ENCODE results near the gene TADA2B. TPM values are rescaled to one million over a fixed set of nuclear protein-coding genes. Genes with fewer than 3 reads are reported as not detected.

Gene TADA2B
- total RNA-seq, 1 experiment from 2014 or later = 15.2 TPM

GRCh38 chr4:7013175-7013574 lies 30.0 kb upstream of the TADA2B start:
- TF ChIP-seq CTCF (conservative IDR thresholded peaks at IDR 0.05; ENCODE audit: low read depth, low read length) = no peak
- no peak for TF ChIP-seq EZH2 (IDR thresholded peaks at IDR 0.05; ENCODE audit: borderline replicate concordance, low read depth, low read length, poor library complexity, severe bottlenecking)
- Histone ChIP-seq H3K27ac (ENCODE audit: low read depth, low read length, poor library complexity, severe bottlenecking) (no peak overlapping the region), H3K9me3 (ENCODE audit: low read depth, low read length, poor library complexity, severe bottlenecking) (no peaks in the 10 kb centered on the region), H3K27me3 (replicated peaks; ENCODE audit: insufficient read depth, low read depth, low read length, poor library complexity) (no peaks in the 10 kb centered on the region), H3K4me3 (ENCODE audit: low read depth, low read length, poor library complexity, severe bottlenecking) (no peak overlapping the region), H3K36me3 (ENCODE audit: insufficient read depth, low read length, poor library complexity, severe bottlenecking) (peaks cover 32% of the 10 kb centered on the region), H3K4me1 (ENCODE audit: insufficient read depth, low read length, poor library complexity, severe bottlenecking) (no peaks in the 10 kb centered on the region)
- BruUV-seq (replicated peaks) = no TSS peak
- POLR2A ChIA-PET (ENCODE audit: low non-redundant PET) = no interaction called here
- intact Hi-C loops (cut with micrococcal nuclease; ENCODE audit: unreplicated experiment) = no loop called here
- no peak for DNase-seq (ENCODE audit: low spot score)
- CTCF ChIA-PET = no interaction called here

GRCh38 chr4:7014815-7015214 lies 28.4 kb upstream of the TADA2B start:
- CTCF ChIA-PET = no interaction called here
- intact Hi-C loops (cut with micrococcal nuclease; ENCODE audit: unreplicated experiment) = no loop called here
- H3K4me1 ChIP-seq (ENCODE audit: insufficient read depth, low read length, poor library complexity, severe bottlenecking) = no peaks in the 10 kb centered on the region
- peaks cover 24% of the 10 kb centered on the region for H3K36me3 ChIP-seq (ENCODE audit: insufficient read depth, low read length, poor library complexity, severe bottlenecking)
- H3K9me3 ChIP-seq (ENCODE audit: low read depth, low read length, poor library complexity, severe bottlenecking) = no peaks in the 10 kb centered on the region
- DNase-seq (ENCODE audit: low spot score) = no peak
- no peaks in the 10 kb centered on the region for H3K27me3 ChIP-seq (replicated peaks; ENCODE audit: insufficient read depth, low read depth, low read length, poor library complexity)
- H3K4me3 ChIP-seq (ENCODE audit: low read depth, low read length, poor library complexity, severe bottlenecking) = no peak overlapping the region
- TF ChIP-seq CTCF (conservative IDR thresholded peaks at IDR 0.05; ENCODE audit: low read depth, low read length) = no peak
- no peak for TF ChIP-seq EZH2 (IDR thresholded peaks at IDR 0.05; ENCODE audit: borderline replicate concordance, low read depth, low read length, poor library complexity, severe bottlenecking)
- POLR2A ChIA-PET (ENCODE audit: low non-redundant PET) = no interaction called here
- H3K27ac ChIP-seq (ENCODE audit: low read depth, low read length, poor library complexity, severe bottlenecking) = no peak overlapping the region
- BruUV-seq (replicated peaks) = no TSS peak

GRCh38 chr4:7015383-7016035 lies 27.7 kb upstream of the TADA2B start:
- TF ChIP-seq EZH2 (IDR thresholded peaks at IDR 0.05; ENCODE audit: borderline replicate concordance, low read depth, low read length, poor library complexity, severe bottlenecking) (no peak), CTCF (conservative IDR thresholded peaks at IDR 0.05; ENCODE audit: low read depth, low read length) (no peak)
- no peak overlapping the region for H3K27ac ChIP-seq (ENCODE audit: low read depth, low read length, poor library complexity, severe bottlenecking)
- peaks cover 24% of the 10 kb centered on the region for H3K36me3 ChIP-seq (ENCODE audit: insufficient read depth, low read length, poor library complexity, severe bottlenecking)
- H3K4me3 ChIP-seq (ENCODE audit: low read depth, low read length, poor library complexity, severe bottlenecking) = no peak overlapping the region
- ChIA-PET POLR2A (ENCODE audit: low non-redundant PET) (no interaction called here), CTCF (no interaction called here)
- H3K4me1 ChIP-seq (ENCODE audit: insufficient read depth, low read length, poor library complexity, severe bottlenecking) = no peaks in the 10 kb centered on the region
- intact Hi-C loops (cut with micrococcal nuclease; ENCODE audit: unreplicated experiment) = no loop called here
- no peaks in the 10 kb centered on the region for H3K9me3 ChIP-seq (ENCODE audit: low read depth, low read length, poor library complexity, severe bottlenecking)
- H3K27me3 ChIP-seq (replicated peaks; ENCODE audit: insufficient read depth, low read depth, low read length, poor library complexity) = no peaks in the 10 kb centered on the region
- no peak for DNase-seq (ENCODE audit: low spot score)
- no TSS peak for BruUV-seq (replicated peaks)
